ENCODE results near the gene COL4A2.

DNA sequence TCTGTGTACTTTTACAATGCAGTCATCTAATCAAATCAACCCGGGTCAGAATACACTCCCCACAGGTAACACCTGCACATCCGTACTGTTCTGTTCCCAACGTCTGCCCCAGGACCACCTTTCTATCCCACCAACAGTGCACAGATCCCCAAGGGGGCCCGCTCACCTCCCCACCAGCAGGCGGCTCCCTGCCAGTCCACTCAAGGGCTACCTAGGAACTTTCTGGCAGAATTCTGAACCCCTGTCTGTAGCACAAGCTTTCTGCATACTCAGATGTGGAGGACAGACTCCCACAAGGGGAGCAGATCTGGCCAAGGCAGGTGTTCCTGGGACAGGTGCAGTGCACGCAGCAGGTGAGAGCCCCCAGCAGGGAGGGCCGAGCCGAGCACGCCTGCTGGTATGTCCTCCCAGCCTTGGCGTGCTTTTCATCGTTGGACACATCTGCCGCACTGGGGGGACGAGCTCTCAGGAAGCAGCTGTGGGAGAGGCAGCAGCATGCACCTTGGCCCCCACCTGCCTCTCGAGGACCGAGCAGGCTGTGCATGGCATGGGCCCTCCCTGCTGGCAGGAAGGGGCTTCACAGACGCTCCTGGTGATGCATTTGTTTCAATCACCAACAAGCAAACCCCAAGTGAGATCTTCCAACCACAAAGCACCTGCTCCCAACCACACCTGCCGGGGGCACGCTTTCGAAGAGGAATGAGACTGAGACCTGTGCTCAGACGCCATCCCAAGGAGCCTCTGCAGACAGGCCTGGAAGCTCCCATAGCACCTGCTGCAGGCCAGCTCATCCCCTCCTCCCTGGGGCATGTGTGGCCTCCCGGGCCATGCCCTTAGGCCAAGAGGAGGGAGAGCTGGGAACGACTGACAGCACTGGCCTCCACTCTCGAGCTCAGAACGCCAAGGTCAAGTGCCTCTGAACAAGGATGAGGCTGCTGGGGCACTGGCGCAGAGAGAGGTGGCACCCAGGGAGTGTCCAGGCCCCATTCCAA, 218.5 kb downstream of the COL4A2 start:
- no peak for TF ChIP-seq CTCF (IDR thresholded peaks at IDR 0.05)
- TF ChIP-seq POLR2A (IDR thresholded peaks at IDR 0.05): peak in 1 of 2 donors; percentile 35
